HS-5 (cell line): ENCODE results near the gene HSPA14.
"Not testable (repeated sequence)": the region's sequence is repeated elsewhere in the genome, so short reads cannot be mapped to it uniquely, and the experiment has no call there.

Experiments
- DNase-seq: peaks from one replicate; pipeline ENCODE4 v3.0.0-alpha.2; 2012; ENCODE audit warnings: low read depth

Gene HSPA14

GRCh38 chr10:14884082-14884481, 46.0 kb downstream of the HSPA14 start:
- DNase-seq: no peak

- no peak for DNase-seq
These were observed 51.2 kb downstream of the HSPA14 start for GRCh38 chr10:14889318-14889717.

- no peak for DNase-seq
These were observed 53.0 kb downstream of the HSPA14 start for GRCh38 chr10:14891151-14891550.

- DNase-seq: no peak
These were observed 66.2 kb downstream of the HSPA14 start for GRCh38 chr10:14904316-14904732.

- DNase-seq: no peak
These were observed 66.8 kb downstream of the HSPA14 start for GRCh38 chr10:14904864-14905263.

- DNase-seq: no peak
These were observed 67.8 kb downstream of the HSPA14 start for GRCh38 chr10:14905890-14906289.

GRCh38 chr10:14906765-14907164, 68.7 kb downstream of the HSPA14 start:
- no peak for DNase-seq

GRCh38 chr10:14907591-14907990, 69.5 kb downstream of the HSPA14 start:
- not testable (repeated sequence) for DNase-seq

GRCh38 chr10:14909101-14909500, 71.0 kb downstream of the HSPA14 start:
- no peak for DNase-seq

GRCh38 chr10:14910953-14911352, 72.8 kb downstream of the HSPA14 start:
- DNase-seq: no peak

GRCh38 chr10:14911801-14912200, 73.7 kb downstream of the HSPA14 start:
- no peak for DNase-seq

GRCh38 chr10:14916600-14916999, 78.5 kb downstream of the HSPA14 start:
- DNase-seq: no peak

- DNase-seq: no peak
These were observed 79.7 kb downstream of the HSPA14 start for GRCh38 chr10:14917827-14918226.

- DNase-seq: no peak
These were observed 80.9 kb downstream of the HSPA14 start for GRCh38 chr10:14918964-14919363.
